GM21526 (cell line): ENCODE measurements around the gene DYNLT2.

Experiments used
- ATAC-seq: cut with Tn5 transposase; IDR thresholded peaks from one replicate; pipeline ENCODE4 v1.9.1; 2021; ENCODE audit warnings: moderate library complexity; ENCODE audit not compliant: unreplicated experiment, low FRiP score

DYNLT2 gene

GRCh38 chr6:169751242-169752073, at the start of gene DYNLT2, which contains the start of gene ERMARD:
Gene DYNLT2, minus strand, starts transcription at chr6:169751572. Its CDS starts 114 bp downstream, at chr6:169751458.
Gene ERMARD, plus strand, starts transcription at chr6:169751622. Its CDS starts 36 bp downstream, at chr6:169751658.
- ATAC-seq = peak; percentile 95

- no peak for ATAC-seq
Measured at GRCh38 chr6:169800668-169801395, 49.5 kb upstream of the DYNLT2 start.

GRCh38 chr6:169800116-169800667, 48.8 kb upstream of the DYNLT2 start:
- ATAC-seq = no peak

GRCh38 chr6:169799474-169799926, 48.1 kb upstream of the DYNLT2 start:
- no peak for ATAC-seq

- ATAC-seq = no peak
Measured at GRCh38 chr6:169798764-169799473, 47.5 kb upstream of the DYNLT2 start.

GRCh38 chr6:169795196-169795595, 43.8 kb upstream of the DYNLT2 start:
- no peak for ATAC-seq

- ATAC-seq = no peak
Measured at GRCh38 chr6:169794317-169795055, 43.1 kb upstream of the DYNLT2 start.

GRCh38 chr6:169793408-169793807, 42.0 kb upstream of the DYNLT2 start:
- no peak for ATAC-seq

- no peak for ATAC-seq
Measured at GRCh38 chr6:169792306-169793015, 41.1 kb upstream of the DYNLT2 start.

GRCh38 chr6:169791721-169792131, 40.4 kb upstream of the DYNLT2 start:
- ATAC-seq = no peak

GRCh38 chr6:169789944-169790927, 38.9 kb upstream of the DYNLT2 start:
- peak; percentile 97 for ATAC-seq

- ATAC-seq = no peak
Measured at GRCh38 chr6:169789146-169789943, 38.0 kb upstream of the DYNLT2 start.

GRCh38 chr6:169788809-169789145, 37.4 kb upstream of the DYNLT2 start:
- ATAC-seq = no peak

GRCh38 chr6:169787797-169788196, 36.4 kb upstream of the DYNLT2 start:
- no peak for ATAC-seq

GRCh38 chr6:169786349-169786748, 35.0 kb upstream of the DYNLT2 start:
- no peak for ATAC-seq

- no peak for ATAC-seq
Measured at GRCh38 chr6:169785566-169785965, 34.2 kb upstream of the DYNLT2 start.

GRCh38 chr6:169784821-169785340, 33.5 kb upstream of the DYNLT2 start:
- ATAC-seq = no peak
